Heart left ventricle (tissue), 16 donors: ENCODE measurements around the gene KIF5A. TPM values are rescaled to one million over a fixed set of nuclear protein-coding genes. Genes with fewer than 3 reads are reported as not detected.
"Not testable (repeated sequence)": the region's sequence is repeated elsewhere in the genome, so short reads cannot be mapped to it uniquely, and the experiment has no call there.

ENCODE experiments used
- ATAC-seq, 4 donors: fragments of 200-7000 bp; cut with Tn5 transposase; one replicate each; pipeline ENCODE4 v1.9.1; 2020 to 2022; ENCODE audit warnings: moderate library complexity in 4 of 4, mild to moderate bottlenecking in 3 of 4, moderate number of reproducible peaks in 1 of 4
- DNase-seq, 5 donors: peaks; one replicate each; pipeline ENCODE4 v3.0.0-alpha.2; 2020
- H3K27ac ChIP-seq, 12 donors: fragments of 200-600 bp; sonication (generic) in 4 of 12; one replicate each; pipeline versions ENCODE4 v1.5.0 to v1.8.0; 2016 to 2022; ENCODE audit warnings: mild to moderate bottlenecking in 2 of 12
- H3K27me3 ChIP-seq, 9 donors: fragments of 200-600 bp; sonication (generic) in 2 of 9; one replicate each; pipeline versions ENCODE4 v1.5.1 to v1.8.0; 2016 to 2022; ENCODE audit warnings: mild to moderate bottlenecking in 3 of 9
- H3K36me3 ChIP-seq, 9 donors: fragments of 200-600 bp; sonication (generic) in 2 of 9; one replicate each; pipeline versions ENCODE4 v1.5.0 to v1.8.0; 2018 to 2022; ENCODE audit warnings: mild to moderate bottlenecking in 2 of 9
- H3K4me1 ChIP-seq, 12 donors: fragments of 200-600 bp; sonication (generic) in 4 of 12; one replicate each; pipeline versions ENCODE4 v1.5.0 to v1.8.0; 2016 to 2022; ENCODE audit warnings: mild to moderate bottlenecking in 3 of 12
- H3K4me3 ChIP-seq, 12 donors: fragments of 200-600 bp; sonication (generic) in 4 of 12; one replicate each; pipeline versions ENCODE4 v1.5.0 to v1.8.0; 2017 to 2022; ENCODE audit warnings: mild to moderate bottlenecking in 9 of 12, moderate library complexity in 4 of 12
- H3K9me3 ChIP-seq, 12 donors: fragments of 200-600 bp; sonication (generic) in 4 of 12; one replicate each; pipeline versions ENCODE4 v1.5.0 to v1.8.0; 2016 to 2022; ENCODE audit warnings: mild to moderate bottlenecking in 1 of 12
- CTCF ChIP-seq, 12 donors: fragments of 200-600 bp; sonication (generic) in 4 of 12; IDR thresholded peaks; one replicate each; pipeline versions ENCODE4 v1.5.0 to v1.8.0; 2018 to 2022; ENCODE audit warnings: antibody characterized with exemption in 12 of 12, mild to moderate bottlenecking in 5 of 12
- POLR2A ChIP-seq, 2 donors: fragments of 450-650 bp; IDR thresholded peaks; one replicate each; pipeline ENCODE4 v1.6.1; 2017; ENCODE audit warnings: antibody characterized with exemption in 2 of 2, mild to moderate bottlenecking in 2 of 2, moderate library complexity in 2 of 2
- WGBS, 4 donors: extraction: QIAGEN DNeasy Blood & Tissue Kit in 2 of 4; methylation state at CpG; one replicate each; pipeline versions ENCODE4 v1.1.5 to v1.1.7; 2013 to 2018; 5-methylcytosine and 5-hydroxymethylcytosine counted together
- intact Hi-C, 10 donors: fragments of 100-400 bp; cut with DNase I; formaldehyde crosslinking; loops; one replicate each; pipeline versions ENCODE4 v1.11.1 to v1.14.2; 2022
- polyA plus RNA-seq, 2 donors: library from polyadenylated mRNA; stranded (reverse); fragments of 200-250 nt; gene quantifications; one replicate each; pipeline ENCODE4 v1.2.3, GENCODE V29; 2013
- total RNA-seq, 9 donors: library from RNA; depleted of rRNA in 2 of 9; stranded (reverse); fragments of >200 nt in 2 of 9; fragmentation: NEBNext Ultra II Directional in 3 of 9; extraction: Animal tissue kit (Norgen Biotek cat#: 25700) in 3 of 9; gene quantifications; one replicate each; pipeline versions ENCODE4 v1.1.0 to v1.2.4, GENCODE V29; 2016 to 2023
- donor health status: ischemic (EF 13 %, LVEDD 7.1; RV severe dilation, severe dysfunction).
- donor health status: healthy with polysubstance abuse.
- donor health status: DM: no; HTN: yes; CAD: no.
- donor health status: DM: no; HTN: no; CAD: no.
- donor health status: ischemic (EF 25% LVEDD 6.9; RV normal size, moderate dysfunction).
- donor health status: ischemic (EF 25% LVEDD 5.7; RV mildly dilated, moderate dysfunction).
- donor health status: healthy.
- donor health status: DM: yes; HTN: yes; CAD: no.
- donor health status: ischemic (EF 35%, LVEDD 5.7; RV mildly dilated, moderate dysfunction).
- donor health status: nonischemic (EF 11% LVEDD 7.7; RV severe dilation, severe dysfunction).
- donor health status: DM: yes; HTN: yes; CAD: no.
- donor health status: PGD.
- donor health status: ischemic (EF 29% LVEDD 5.4; RV normal size, mild dysfunction).
- donor health status: nonischemic (EF 23%, LVEDD 6.1; RV moderate dilation, normal function).

Gene KIF5A
- total and polyA plus RNA-seq, 11 donors, result 0.06 to 0.31 (median 0.14) TPM; not detected in 3

- Histone ChIP-seq H3K4me3 (no peak overlapping the region), H3K27ac (no peak overlapping the region), H3K9me3 (no peaks in the 10 kb centered on the region), H3K27me3 (peaks cover 0 to 29% (median 13%) of the 10 kb centered on the region in 9 donors), H3K4me1 (peaks cover 0 to 9% (median 6%) of the 10 kb centered on the region in 12 donors), H3K36me3 (no peaks in the 10 kb centered on the region)
- WGBS, 4 donors, result 88 to 95% (median 90%) methylated on average over 2 of the region's 2 CpGs
- TF ChIP-seq POLR2A (IDR thresholded peaks at IDR 0.05) (no peak), CTCF (IDR thresholded peaks at IDR 0.05) (no peak)
- ATAC-seq, result no peak
- intact Hi-C loops, result no loop called here
- no peak for DNase-seq
Observed at GRCh38 chr12:57554453-57554852, 4.6 kb downstream of the KIF5A start.

- ATAC-seq, result no peak
- no peaks in the 10 kb centered on the region for H3K36me3 ChIP-seq
- no peak overlapping the region for H3K27ac ChIP-seq
- H3K4me1 ChIP-seq, result peaks cover 0 to 5% (median 3%) of the 10 kb centered on the region in 12 donors
- H3K9me3 ChIP-seq, result no peaks in the 10 kb centered on the region
- H3K27me3 ChIP-seq, result peaks cover 0 to 25% (median 9%) of the 10 kb centered on the region in 9 donors
- TF ChIP-seq CTCF (IDR thresholded peaks at IDR 0.05), result no peak
- TF ChIP-seq POLR2A (IDR thresholded peaks at IDR 0.05), result no peak
- DNase-seq, result no peak
- intact Hi-C loops, result no loop called here
- no peak overlapping the region for H3K4me3 ChIP-seq
- WGBS, 4 donors, result 87 to 100% (median 96%) methylated on average over 1 of the region's 1 CpG
Observed at GRCh38 chr12:57554897-57555296, 5.1 kb downstream of the KIF5A start.

- Histone ChIP-seq H3K27ac (no peak overlapping the region), H3K9me3 (no peaks in the 10 kb centered on the region), H3K4me3 (no peak overlapping the region), H3K27me3 (peaks cover 0 to 13% (median 0%) of the 10 kb centered on the region in 9 donors), H3K36me3 (no peaks in the 10 kb centered on the region), H3K4me1 (no peaks in the 10 kb centered on the region)
- WGBS, 4 donors, result 81 to 86% (median 83%) methylated on average over 4 of the region's 4 CpGs
- intact Hi-C loops, result no loop called here
- no peak for TF ChIP-seq POLR2A (IDR thresholded peaks at IDR 0.05)
- TF ChIP-seq CTCF (IDR thresholded peaks at IDR 0.05), result no peak
- DNase-seq (no peak), ATAC-seq (no peak)
Observed at GRCh38 chr12:57558864-57559263, 9.0 kb downstream of the KIF5A start.

- H3K9me3 ChIP-seq, result no peaks in the 10 kb centered on the region
- TF ChIP-seq POLR2A (IDR thresholded peaks at IDR 0.05) (no peak), CTCF (IDR thresholded peaks at IDR 0.05) (no peak)
- no peaks in the 10 kb centered on the region for H3K4me1 ChIP-seq
- H3K4me3 ChIP-seq, result no peak overlapping the region
- 87 to 95% (median 90%) methylated on average over 2 of the region's 2 CpGs for WGBS, 4 donors
- no peaks in the 10 kb centered on the region for H3K36me3 ChIP-seq
- H3K27me3 ChIP-seq, result peaks cover 0 to 20% (median 0%) of the 10 kb centered on the region in 9 donors
- intact Hi-C loops, result no loop called here
- DNase-seq, result no peak
- no peak for ATAC-seq
- no peak overlapping the region for H3K27ac ChIP-seq
Observed at GRCh38 chr12:57560516-57560915, 10.7 kb downstream of the KIF5A start.

DNA sequence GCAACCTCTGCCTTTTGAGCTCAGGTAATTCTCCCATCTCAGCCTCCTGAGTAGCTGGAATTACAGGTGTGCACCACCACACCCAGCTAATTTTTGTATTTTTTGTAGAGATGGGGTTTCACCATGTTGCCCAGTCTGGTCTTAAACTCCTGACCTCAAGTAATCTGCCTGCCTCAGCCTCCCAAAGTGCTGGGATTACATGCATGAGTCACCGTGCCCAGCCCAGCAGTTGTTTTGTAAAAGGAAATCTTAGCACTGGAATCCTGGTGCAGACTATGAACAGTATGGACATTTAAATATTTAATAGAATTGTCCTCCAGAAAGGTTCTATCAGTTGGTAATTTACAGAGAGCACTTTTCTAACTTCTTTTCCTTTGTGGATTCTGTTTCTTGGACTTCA is 11.3 kb downstream of the KIF5A start:
- H3K27ac ChIP-seq, ATAC-seq, H3K36me3 ChIP-seq, DNase-seq, intact Hi-C loops, H3K4me1 ChIP-seq, H3K9me3 ChIP-seq, H3K4me3 ChIP-seq: not testable (repeated sequence)
- H3K27me3 ChIP-seq, result peaks cover 0 to 25% (median 0%) of the 10 kb centered on the region in 9 donors
- WGBS, 4 donors, result 61 to 85% (median 75%) methylated on average over 1 of the region's 1 CpG
